Measurements from ENCODE around the gene TMEM201.

Gene TMEM201

DNA sequence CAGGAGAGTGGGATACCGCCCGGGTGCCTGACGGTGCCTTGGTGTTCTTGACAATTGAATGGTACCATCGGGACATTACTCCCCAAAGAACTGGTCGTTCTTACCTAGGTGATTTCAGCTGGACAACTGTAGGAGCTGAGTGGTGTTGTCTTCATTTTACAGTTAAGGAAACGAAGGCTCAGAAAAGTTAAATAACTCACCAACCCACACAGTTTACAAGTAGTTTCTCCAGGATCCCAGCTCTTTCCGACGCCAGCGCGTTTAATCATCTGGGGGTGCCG is 64.4 kb downstream of the TMEM201 start:
- no peak overlapping the region for H3K4me3 ChIP-seq (ENCODE audit: control insufficient read depth, low read depth, low read length)
- no peak for DNase-seq (ENCODE audit: low read depth)
- TF ChIP-seq, protein P1, sequence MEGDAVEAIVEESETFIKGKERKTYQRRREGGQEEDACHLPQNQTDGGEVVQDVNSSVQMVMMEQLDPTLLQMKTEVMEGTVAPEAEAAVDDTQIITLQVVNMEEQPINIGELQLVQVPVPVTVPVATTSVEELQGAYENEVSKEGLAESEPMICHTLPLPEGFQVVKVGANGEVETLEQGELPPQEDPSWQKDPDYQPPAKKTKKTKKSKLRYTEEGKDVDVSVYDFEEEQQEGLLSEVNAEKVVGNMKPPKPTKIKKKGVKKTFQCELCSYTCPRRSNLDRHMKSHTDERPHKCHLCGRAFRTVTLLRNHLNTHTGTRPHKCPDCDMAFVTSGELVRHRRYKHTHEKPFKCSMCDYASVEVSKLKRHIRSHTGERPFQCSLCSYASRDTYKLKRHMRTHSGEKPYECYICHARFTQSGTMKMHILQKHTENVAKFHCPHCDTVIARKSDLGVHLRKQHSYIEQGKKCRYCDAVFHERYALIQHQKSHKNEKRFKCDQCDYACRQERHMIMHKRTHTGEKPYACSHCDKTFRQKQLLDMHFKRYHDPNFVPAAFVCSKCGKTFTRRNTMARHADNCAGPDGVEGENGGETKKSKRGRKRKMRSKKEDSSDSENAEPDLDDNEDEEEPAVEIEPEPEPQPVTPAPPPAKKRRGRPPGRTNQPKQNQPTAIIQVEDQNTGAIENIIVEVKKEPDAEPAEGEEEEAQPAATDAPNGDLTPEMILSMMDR (conservative IDR thresholded peaks at IDR 0.05; ENCODE audit: control insufficient read depth, insufficient read depth, low read depth, low read length) = no peak

DNA sequence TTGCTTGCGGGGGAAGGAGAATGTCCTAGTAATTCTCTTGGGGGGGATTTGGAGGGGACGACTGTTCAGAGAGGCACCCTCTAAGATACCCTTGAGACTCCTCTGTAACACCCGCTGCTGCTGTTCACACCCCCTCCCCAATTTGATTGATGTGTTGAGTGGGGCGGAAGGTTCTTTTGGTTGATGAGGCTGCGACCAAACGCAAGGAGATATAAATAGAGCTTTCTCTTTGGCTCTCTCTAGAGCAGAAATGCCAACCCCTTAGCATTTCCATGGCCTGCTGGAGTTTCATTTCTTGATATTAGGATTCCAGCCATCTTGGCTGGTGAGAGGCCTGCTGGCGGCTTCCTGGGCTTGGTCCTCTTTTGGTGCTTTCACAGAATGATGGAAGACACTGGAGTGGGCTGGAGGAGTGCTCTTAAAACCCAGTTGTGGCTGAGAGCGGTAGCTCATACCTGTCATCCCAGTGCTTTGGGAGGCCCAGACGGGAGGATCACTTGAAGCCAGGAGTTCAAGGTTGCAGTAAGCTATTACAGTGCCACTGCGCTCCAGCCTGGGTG is 64.9 kb downstream of the TMEM201 start:
- no peak for DNase-seq (ENCODE audit: low read depth)
- TF ChIP-seq, protein P1 (conservative IDR thresholded peaks at IDR 0.05; ENCODE audit: control insufficient read depth, insufficient read depth, low read depth, low read length) = no peak
- H3K4me3 ChIP-seq (ENCODE audit: control insufficient read depth, low read depth, low read length) = no peak overlapping the region

DNA sequence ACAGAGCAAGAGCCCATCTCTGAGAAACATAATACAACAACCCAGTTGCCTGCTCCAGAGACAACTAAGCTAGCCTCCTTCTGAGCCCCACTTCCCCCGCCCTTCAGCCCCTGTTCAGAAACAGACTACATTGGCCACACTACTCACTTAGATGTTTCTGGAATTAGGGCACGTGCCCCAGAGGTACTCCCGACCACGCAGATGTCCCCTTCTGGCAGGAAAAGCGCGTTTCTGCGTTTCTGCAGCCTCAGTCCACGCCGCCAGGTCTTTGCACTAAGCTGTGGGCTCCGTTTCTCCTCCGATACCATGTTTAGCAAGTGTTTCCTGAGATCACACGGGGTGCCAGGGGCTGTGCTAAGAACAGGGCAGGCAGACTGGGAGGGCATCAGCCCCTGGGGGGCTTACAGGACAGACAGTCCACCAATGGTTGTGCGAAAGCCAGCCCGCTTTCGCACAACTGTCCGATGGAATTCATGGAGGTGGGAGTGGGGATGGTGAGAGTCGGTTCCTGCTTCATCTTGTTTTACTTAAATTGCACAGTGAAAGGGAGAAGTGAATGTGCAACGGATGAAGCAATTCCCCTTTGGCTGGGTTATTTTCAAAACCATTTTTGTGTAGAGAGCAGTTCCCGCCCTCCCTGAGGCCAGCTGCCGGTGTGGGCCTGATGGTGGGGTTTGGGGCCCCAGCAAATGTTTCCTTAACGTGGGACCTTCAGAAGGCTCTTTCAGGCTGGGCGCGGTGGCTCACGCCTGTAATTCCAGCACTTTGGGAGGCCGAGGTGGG is 65.5 kb downstream of the TMEM201 start:
- H3K4me3 ChIP-seq (ENCODE audit: control insufficient read depth, low read depth, low read length) = no peak overlapping the region
- no peak for DNase-seq (ENCODE audit: low read depth)
- TF ChIP-seq, protein P1 (conservative IDR thresholded peaks at IDR 0.05; ENCODE audit: control insufficient read depth, insufficient read depth, low read depth, low read length) = no peak

DNA sequence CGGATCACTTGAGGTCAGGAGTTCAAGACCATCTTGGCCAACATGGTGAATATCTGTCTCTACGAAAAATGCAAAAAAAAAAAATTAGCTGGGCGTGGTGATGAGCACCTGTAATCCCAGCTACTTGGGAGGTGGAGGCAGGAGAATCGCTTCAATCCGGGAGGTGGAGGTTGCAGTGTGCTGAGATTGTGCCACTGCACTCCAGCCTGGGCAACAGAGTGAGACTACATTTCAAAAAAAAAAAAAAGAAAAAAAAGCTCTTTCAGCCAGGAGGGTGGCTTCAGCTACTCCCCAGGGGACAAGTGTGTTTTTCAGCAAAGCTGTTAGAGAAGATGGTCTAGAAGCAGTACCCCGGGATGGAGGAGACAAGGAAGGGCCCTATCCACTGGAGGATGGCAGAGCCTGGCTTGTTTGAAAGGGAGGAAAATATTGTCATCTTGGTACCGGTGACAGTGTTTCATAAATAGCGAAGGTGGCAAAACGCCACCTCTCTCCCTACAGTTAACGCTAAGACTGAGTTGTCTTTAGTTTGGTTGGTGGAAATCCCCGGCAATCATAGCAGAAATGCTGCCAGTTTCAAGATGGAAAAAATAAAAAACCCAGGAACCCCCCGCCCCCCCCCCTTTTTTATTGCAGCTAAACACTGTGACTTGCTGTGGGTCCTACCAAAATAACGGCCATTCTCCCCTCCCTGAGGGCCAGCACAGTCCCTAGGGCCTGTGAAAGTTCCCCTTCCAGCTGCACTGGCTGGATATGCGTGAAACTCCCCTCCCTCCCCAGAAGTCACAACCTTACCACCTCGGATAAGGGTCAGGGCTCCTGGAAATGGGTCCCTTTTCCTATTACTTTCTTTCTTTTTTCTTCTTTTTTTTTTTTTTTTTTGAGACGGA is 66.4 kb downstream of the TMEM201 start:
- H3K4me3 ChIP-seq (ENCODE audit: control insufficient read depth, low read depth, low read length) = no peak overlapping the region
- DNase-seq (ENCODE audit: low read depth) = no peak
- TF ChIP-seq, protein P1 (conservative IDR thresholded peaks at IDR 0.05; ENCODE audit: control insufficient read depth, insufficient read depth, low read depth, low read length) = no peak

DNA sequence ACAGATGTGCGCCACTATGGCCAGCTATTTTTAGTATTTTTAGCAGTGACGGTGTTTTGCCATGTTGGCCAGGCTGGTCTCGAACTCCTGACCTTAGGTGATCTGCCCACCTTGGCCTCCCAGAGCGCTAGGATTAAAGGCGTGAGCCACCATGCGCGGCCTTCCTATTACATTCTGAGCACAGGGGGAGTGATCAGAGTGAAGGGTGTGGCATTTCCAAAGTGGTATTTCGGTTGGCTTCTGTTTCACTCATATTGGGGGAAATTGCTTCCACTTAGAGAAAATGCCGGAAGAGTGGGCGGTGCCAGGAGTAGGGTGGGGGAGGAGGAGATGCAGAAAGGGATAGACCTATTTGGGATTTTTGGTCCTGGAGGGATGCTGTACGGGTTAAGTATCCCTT is 67.1 kb downstream of the TMEM201 start:
- TF ChIP-seq, protein P1 (conservative IDR thresholded peaks at IDR 0.05; ENCODE audit: control insufficient read depth, insufficient read depth, low read depth, low read length) = no peak
- no peak for DNase-seq (ENCODE audit: low read depth)
- H3K4me3 ChIP-seq (ENCODE audit: control insufficient read depth, low read depth, low read length) = no peak overlapping the region

DNA sequence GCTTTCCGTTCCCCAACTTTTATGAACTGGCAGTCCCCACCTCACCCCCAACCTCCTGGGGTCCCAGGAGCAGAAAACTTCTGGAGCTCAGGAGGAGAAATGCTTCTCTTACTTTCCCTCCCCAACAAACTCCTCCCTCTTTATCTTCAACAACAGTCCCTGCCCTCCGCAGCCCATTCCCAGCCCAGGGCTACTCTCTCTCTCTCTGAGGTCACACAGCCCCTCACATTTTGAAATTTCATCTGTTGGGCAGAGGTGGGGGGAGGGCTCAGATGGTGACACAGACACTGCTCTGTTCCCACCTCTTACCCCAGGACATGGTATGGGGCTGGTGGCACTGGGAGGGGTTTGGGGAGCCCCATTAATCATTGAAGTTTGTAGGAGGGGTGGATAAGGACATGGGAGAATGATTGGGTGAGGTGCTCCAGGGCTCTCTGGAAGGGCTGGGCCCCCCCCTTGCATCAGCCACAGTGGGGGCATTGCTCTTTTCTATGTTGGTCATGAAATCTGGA is 68.9 kb downstream of the TMEM201 start:
- TF ChIP-seq, protein P1 (conservative IDR thresholded peaks at IDR 0.05; ENCODE audit: control insufficient read depth, insufficient read depth, low read depth, low read length) = no peak
- no peak for DNase-seq (ENCODE audit: low read depth)
- H3K4me3 ChIP-seq (ENCODE audit: control insufficient read depth, low read depth, low read length) = no peak overlapping the region

Data from fibroblast of mammary gland (primary cell).